Stimulated activated CD8-positive, alpha-beta memory T cell treated with anti-CD3 and anti-CD28 coated beads, Interleukin-4, amount 100 ng/mL, for 48 hours (primary cell): Measurements from ENCODE around the gene ARHGAP15.
A peak's percentile ranks its signal among the peaks of the same experiment; 100 is the strongest.

Experiments
- DNase-seq: peaks from one replicate; pipeline ENCODE4 v3.0.0-alpha.2; 2020

Gene ARHGAP15

GRCh38 chr2:143229952-143230351 lies 100.7 kb downstream of the ARHGAP15 start:
- no peak for DNase-seq

DNA sequence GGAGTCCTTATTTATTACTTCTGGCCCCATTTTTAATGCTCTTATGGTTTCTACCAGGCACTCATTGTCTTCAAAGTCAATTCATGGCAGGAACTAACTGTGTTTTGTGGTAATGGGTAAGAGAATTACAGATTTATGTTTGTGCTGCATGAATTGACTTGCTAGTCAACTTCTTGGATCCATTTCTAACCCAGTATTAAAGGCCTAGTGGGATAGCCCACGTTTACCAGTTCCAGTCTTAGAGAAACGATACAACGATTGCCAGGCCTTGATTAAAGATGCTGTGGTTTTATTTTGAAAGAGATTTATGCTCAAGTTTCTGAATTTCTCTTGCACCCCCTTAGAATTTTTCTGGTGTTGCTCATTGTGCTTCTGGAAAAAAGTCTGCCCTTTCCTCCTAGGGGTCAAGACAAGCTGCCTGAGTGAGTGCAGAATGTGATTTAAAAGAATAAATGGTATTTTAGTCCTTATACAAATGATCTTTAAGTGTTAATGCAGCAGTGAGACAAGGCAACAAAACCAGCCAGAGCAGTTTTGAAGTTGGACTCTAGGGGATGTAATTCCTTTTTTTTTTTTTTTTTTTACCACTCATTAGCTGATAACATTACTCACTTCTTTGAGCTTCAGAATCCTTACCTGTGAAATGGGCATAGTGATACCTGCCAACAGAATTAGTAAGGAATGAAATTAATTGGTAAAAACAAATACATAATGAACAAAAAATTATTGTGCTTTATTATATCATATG lies 101.5 kb downstream of the ARHGAP15 start:
- DNase-seq = no peak

DNA sequence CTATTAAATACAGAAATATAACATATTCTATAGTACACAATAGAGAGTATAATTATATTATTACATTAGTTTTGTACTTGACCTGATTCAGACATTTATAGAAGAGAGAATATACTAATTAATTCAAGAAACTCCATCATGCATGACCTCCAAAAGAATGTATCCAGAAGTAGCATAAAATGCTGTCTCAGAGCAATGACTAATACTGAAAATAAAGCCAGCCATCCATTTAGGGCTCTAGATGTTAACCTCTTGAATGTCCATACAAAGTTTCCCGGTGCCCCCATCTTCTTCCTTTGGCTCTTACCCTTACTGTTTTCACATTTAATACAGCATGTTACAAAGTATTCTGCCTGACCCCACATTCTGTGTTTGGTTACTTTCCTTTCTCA lies 102.0 kb downstream of the ARHGAP15 start:
- DNase-seq = no peak

GRCh38 chr2:143237146-143237777 lies 108.0 kb downstream of the ARHGAP15 start:
- DNase-seq = no peak

DNA sequence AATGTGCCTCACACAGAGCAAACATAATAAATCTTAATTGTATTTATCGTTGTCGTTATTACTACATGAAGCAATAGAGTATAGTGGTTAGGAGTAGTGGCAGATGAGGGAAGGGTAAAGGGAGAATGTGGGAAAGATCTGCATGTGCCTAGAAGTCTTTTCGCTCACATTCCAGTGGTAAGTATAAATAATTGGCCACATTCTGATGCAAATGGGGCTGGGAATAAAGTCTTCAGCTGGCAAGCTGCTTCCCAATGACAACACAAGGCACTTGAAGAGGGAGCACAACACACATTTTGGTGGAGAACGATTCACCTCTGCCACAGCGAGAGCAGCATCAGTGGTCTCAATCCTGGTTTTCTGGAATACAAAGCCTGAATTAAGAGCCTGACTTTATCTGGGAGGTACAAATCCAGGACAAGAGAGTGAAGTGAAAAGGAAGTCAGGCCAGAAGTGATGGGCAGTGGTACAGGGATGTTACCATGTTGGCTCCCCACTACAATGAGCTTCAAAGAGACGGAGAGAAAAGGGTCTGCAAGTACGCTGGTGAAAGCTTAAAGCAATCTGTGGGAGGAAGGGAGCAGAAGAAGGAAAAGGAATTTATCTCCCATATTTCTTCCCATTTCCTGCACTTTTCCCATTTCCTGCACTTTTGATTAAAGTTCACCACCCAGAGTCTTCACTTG lies 112.3 kb downstream of the ARHGAP15 start:
- DNase-seq = no peak

DNA sequence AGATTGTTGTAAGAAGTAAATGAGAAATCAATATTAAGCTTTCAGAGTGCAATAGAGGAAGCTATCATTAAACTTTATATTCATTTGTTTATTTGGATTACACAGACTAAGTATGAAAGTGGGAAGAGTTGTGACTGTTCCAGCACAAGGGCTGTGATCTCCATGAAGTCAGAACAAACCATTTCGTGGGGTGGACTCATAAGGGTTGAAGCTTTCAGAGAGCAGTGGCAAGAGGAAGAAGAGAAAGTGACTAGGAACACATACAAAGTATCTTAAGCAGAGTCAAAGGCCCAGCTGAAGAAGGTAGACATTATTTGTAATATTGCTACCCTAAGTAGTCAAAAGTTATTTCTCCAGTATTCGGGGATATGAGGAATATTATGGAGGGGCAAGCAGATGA lies 117.0 kb downstream of the ARHGAP15 start:
- no peak for DNase-seq

- no peak for DNase-seq
Observed at GRCh38 chr2:143246815-143247744, 117.9 kb downstream of the ARHGAP15 start.

GRCh38 chr2:143248631-143249030 lies 119.4 kb downstream of the ARHGAP15 start:
- no peak for DNase-seq

DNA sequence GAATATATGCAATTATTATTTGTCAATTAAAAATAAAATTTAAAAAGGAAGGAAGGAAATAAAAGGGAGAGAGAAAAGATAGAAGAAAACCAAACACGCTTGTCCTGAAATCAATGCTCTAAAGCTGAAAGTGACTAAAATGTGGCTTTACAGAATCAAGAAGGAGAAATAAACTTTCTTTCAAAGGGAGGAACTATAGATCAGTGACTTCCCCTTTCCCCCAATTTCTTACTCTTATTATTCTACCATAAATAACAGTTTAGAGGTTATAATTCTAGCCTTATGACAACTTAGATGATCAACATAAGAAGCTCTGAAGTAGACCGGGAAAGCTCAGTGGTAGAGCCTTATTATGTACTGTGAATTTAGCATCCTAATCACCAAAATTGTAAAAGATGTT lies 122.5 kb downstream of the ARHGAP15 start:
- DNase-seq = no peak

DNA sequence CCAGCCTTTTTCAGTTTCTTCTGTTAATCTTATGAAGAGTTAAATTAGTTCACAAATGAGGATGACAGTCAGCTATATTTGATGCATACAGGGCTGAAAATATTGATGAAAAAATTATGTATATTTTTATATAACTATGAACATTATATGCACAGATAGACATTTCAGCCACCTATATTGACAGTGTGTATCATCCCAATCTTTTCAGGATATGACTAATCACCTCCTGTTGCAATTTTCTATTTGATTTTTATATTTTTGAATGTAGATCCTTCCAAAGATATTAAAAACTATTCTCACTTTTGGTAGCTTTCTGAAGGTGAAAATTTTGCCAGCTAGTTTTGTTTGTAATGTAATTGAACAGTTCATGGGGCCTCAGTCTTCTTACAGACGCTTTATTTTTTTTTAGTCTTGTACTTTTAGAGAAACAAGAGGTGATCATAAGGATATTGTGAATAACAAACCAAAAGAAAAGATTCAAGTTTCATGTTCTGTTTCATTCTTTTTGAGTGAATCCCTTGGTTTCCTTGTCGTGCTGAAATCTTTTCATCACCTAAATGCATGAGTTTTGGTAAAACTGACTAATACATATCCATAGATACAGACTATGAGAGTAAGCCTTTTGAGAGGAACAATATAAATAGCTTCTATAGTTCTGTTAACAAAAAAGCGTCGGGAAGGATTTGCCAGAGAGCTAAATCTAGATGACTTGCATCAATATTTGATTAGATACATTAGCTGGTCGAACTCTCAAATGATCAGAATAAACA lies 123.1 kb downstream of the ARHGAP15 start:
- DNase-seq = no peak

GRCh38 chr2:143254110-143254509 lies 124.9 kb downstream of the ARHGAP15 start:
- no peak for DNase-seq

DNA sequence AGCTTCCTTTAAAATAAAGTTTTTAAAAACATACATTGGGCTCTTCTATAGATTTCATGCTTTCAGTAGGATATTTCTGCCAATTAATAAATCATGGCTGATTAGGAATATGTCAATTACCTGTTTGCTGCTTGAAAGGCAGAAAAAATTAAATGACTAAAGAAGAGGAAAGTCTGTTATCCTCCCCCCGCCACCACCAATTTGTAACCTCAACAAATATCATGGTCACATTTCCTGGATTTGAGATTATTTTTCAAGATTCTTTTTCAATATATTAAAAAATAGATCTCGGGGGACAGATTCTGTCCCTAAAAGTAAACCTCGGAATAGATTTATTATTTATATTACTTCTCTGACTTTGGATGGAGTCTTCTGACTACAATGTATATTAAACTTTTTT lies 125.9 kb downstream of the ARHGAP15 start:
- DNase-seq = no peak

GRCh38 chr2:143255899-143256298 lies 126.7 kb downstream of the ARHGAP15 start:
- no peak for DNase-seq

- DNase-seq = no peak
Observed at GRCh38 chr2:143258126-143258892, 129.1 kb downstream of the ARHGAP15 start.

- DNase-seq = peak; percentile 78
Observed at GRCh38 chr2:143259368-143259958, 130.2 kb downstream of the ARHGAP15 start.

DNA sequence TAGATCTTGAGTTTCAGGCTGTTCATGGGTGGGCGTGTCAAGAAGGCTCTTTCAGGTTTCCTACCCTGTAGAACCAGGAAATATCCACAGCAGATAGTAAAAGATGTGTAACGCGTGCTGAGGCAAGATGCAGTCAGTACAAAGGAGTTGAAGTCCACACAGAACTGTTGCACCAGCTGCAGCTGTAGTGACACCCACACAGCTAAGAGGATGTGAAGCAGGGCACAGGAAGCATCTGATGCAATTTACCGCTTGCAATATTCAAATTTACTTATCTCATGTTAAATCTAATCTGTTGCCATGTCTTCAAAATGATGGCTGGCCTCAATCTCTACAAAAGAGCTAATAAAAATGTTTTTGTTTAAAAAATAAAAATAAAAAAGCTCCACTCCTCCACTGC lies 132.8 kb downstream of the ARHGAP15 start:
- peak; percentile 56 for DNase-seq

GRCh38 chr2:143262389-143262788 lies 133.2 kb downstream of the ARHGAP15 start:
- no peak for DNase-seq

- no peak for DNase-seq
Observed at GRCh38 chr2:143263066-143263625, 133.9 kb downstream of the ARHGAP15 start.

- no peak for DNase-seq
Observed at GRCh38 chr2:143264851-143265250, 135.6 kb downstream of the ARHGAP15 start.

DNA sequence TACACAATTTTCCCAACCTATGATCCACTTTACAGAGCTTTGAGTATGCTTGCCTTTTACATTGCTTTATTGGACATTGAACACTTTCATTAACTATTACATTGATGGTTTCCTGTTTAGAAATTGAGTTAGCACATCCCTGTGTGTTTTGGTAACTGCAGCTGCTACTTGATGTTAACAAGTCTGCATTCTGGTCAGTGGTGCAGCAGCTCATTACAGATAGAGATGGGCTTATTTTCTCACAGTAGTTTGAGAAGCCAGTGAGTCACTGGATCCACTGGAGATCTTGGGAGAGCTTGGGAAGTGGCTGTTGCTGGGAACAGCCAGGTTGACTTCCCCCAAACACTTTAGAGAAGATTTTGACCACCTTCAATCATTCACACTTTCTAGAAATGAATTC lies 150.5 kb downstream of the ARHGAP15 start:
- DNase-seq = no peak
